Vagina (tissue), 2 donors: ENCODE results near the gene MED20.

Experiments
- POLR2A ChIP-seq, 2 donors: fragments of 450-650 bp; IDR thresholded peaks; one replicate each; pipeline ENCODE4 v1.6.1; 2017; ENCODE audit warnings: antibody characterized with exemption in 2 of 2, mild to moderate bottlenecking in 2 of 2, moderate library complexity in 2 of 2
- TF ChIP-seq, protein P1 (sequence below), 3 experiments: fragments of 450-650 bp in 2 of 3; fragments of 200-600 bp in 1 of 3; sonication (generic) in 1 of 3; IDR thresholded peaks; one replicate each; pipeline ENCODE4 v1.5.1; 2017 to 2019; ENCODE audit warnings: antibody characterized with exemption in 3 of 3, mild to moderate bottlenecking in 2 of 3, moderate library complexity in 2 of 3

DNA sequence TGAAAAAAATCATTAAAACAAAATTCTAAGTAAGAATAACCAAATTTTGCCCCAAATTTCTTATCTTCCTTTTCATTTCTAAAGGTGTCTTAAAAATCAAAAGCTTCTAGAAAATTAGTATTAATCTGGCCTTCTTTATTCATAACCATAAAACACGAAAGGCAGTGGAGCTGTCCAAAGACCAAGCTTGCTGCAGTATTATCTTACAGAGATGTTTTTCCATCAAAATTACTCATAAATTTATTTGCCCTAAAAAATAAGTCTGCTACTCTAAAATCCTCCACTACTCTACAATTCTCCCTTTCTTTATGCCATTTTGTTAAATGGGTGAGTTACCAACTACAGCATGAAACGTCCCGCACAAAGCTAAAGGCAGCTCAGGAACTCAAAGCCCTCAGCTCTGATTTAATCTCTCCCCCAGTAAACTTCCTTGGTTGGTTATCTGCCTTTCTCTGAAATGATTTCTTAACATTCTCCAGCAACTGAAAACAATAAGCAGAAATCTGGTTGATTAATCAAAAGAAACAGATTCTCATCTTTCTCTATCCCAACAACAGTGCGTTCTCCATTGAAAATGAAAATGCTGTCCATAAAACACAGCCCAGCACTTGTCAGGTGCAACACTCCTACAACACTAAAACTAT lies 27.9 kb downstream of the MED20 start:
- TF ChIP-seq, protein P1, sequence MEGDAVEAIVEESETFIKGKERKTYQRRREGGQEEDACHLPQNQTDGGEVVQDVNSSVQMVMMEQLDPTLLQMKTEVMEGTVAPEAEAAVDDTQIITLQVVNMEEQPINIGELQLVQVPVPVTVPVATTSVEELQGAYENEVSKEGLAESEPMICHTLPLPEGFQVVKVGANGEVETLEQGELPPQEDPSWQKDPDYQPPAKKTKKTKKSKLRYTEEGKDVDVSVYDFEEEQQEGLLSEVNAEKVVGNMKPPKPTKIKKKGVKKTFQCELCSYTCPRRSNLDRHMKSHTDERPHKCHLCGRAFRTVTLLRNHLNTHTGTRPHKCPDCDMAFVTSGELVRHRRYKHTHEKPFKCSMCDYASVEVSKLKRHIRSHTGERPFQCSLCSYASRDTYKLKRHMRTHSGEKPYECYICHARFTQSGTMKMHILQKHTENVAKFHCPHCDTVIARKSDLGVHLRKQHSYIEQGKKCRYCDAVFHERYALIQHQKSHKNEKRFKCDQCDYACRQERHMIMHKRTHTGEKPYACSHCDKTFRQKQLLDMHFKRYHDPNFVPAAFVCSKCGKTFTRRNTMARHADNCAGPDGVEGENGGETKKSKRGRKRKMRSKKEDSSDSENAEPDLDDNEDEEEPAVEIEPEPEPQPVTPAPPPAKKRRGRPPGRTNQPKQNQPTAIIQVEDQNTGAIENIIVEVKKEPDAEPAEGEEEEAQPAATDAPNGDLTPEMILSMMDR (IDR thresholded peaks at IDR 0.05): no peak
- TF ChIP-seq POLR2A (IDR thresholded peaks at IDR 0.05): no peak
